Activated CD4-positive, CD25-positive, alpha-beta regulatory T cell treated with anti-CD3 and anti-CD28 coated beads, Interleukin-2, amount 50 U/mL, for 16 hours (primary cell): ENCODE measurements around the gene KLHL29.

ENCODE experiments used
- DNase-seq: peaks from one replicate; pipeline ENCODE4 v3.0.0-alpha.2; 2020; ENCODE audit warnings: low read depth, low spot score

The KLHL29 gene

GRCh38 chr2:23394700-23395099, 9.7 kb downstream of the KLHL29 start:
- DNase-seq: no peak

- DNase-seq: no peak
Measured at GRCh38 chr2:23397478-23397877, 12.5 kb downstream of the KLHL29 start.

- no peak for DNase-seq
Measured at GRCh38 chr2:23399674-23400261, 14.8 kb downstream of the KLHL29 start.

GRCh38 chr2:23400703-23401102, 15.7 kb downstream of the KLHL29 start:
- DNase-seq: no peak

- DNase-seq: no peak
Measured at GRCh38 chr2:23401427-23402204, 16.6 kb downstream of the KLHL29 start.

- DNase-seq: no peak
Measured at GRCh38 chr2:23402205-23402740, 17.3 kb downstream of the KLHL29 start.

- no peak for DNase-seq
Measured at GRCh38 chr2:23404426-23404825, 19.4 kb downstream of the KLHL29 start.

- DNase-seq: no peak
Measured at GRCh38 chr2:23409248-23409647, 24.3 kb downstream of the KLHL29 start.

- DNase-seq: no peak
Measured at GRCh38 chr2:23410596-23410995, 25.6 kb downstream of the KLHL29 start.

- no peak for DNase-seq
Measured at GRCh38 chr2:23411752-23412431, 26.9 kb downstream of the KLHL29 start.

GRCh38 chr2:23412556-23413155, 27.7 kb downstream of the KLHL29 start:
- DNase-seq: no peak

- DNase-seq: no peak
Measured at GRCh38 chr2:23413641-23414040, 28.7 kb downstream of the KLHL29 start.

GRCh38 chr2:23414106-23414505, 29.1 kb downstream of the KLHL29 start:
- DNase-seq: no peak

- no peak for DNase-seq
Measured at GRCh38 chr2:23414871-23415270, 29.9 kb downstream of the KLHL29 start.

GRCh38 chr2:23417310-23417709, 32.3 kb downstream of the KLHL29 start:
- no peak for DNase-seq

- no peak for DNase-seq
Measured at GRCh38 chr2:23418056-23418455, 33.1 kb downstream of the KLHL29 start.

GRCh38 chr2:23418461-23418911, 33.5 kb downstream of the KLHL29 start:
- DNase-seq: no peak

GRCh38 chr2:23419171-23420090, 34.5 kb downstream of the KLHL29 start:
- no peak for DNase-seq

GRCh38 chr2:23420091-23420839, 35.3 kb downstream of the KLHL29 start:
- DNase-seq: no peak

GRCh38 chr2:23420840-23421476, 36.0 kb downstream of the KLHL29 start:
- no peak for DNase-seq
